ENCODE data around the gene TRPV3.
A peak's percentile ranks its signal among the peaks of the same experiment; 100 is the strongest.

Gene TRPV3

DNA sequence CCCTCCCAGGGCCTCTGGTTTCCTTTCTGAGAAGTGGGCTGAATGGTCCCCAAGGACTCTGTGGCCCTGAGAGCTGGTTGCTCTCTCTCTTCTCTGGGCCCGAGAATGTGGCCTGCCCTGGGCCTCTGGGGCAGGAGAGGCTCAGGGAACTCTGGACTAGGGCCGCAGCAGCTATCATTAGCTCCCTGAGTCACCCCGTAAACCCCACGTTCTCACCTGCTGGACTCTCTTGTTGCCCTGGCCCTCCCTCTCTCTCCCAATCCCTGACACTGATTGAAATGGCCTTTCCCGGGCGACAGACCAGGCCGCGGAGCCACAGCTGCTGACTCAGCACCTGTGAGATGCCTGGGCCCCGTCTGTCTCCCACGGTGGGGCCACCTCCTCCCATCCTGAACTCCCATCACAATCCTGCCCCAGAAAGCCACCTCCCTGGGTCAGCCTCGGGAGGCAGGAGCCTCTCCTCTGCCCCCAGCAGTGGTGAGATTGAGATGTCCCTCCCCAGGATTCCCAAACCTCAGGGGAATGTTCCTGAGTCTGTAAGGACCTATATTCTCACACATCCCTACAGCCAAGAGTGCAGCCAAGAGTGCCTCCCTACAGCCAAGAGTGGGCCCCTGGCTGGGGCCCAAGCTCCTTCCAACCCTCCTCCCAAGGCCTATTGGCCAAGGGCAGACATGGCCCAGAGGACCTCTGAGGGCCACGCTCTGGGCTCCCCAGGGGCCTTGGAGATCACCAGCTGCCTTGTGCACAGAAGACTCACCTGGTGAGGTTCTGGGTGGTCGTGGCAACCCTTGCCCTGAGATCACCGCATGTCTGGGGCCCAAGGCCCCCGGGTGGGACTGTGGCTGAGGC, 470 bp downstream of the TRPV3 start:
- Histone ChIP-seq H3K9me3 (ENCODE audit: control insufficient read depth, insufficient read depth, low read depth, low read length) (no peaks in the 10 kb centered on the region), H3K4me3 (ENCODE audit: low read depth, low read length) (no peak overlapping the region), H3K36me3 (ENCODE audit: control insufficient read depth in 2 of 2, insufficient read depth in 1 of 2, low read length in 2 of 2) (no peaks in the 10 kb centered on the region), H3K4me1 (ENCODE audit: control insufficient read depth, insufficient read depth, low read length) (no peaks in the 10 kb centered on the region; the same call in 1 of the 2 replicates), H3K27ac (ENCODE audit: extremely low read depth, low read depth, low read length) (no peak overlapping the region)
- ChIA-PET CTCF (no interaction called here), POLR2A (interaction anchor here (1.1 kb wide), 1 partner anchor 79 kb away, joined by 4 read pairs; the partner anchor contains the start of genes CTNS and SHPK)
- TF ChIP-seq, protein P1, sequence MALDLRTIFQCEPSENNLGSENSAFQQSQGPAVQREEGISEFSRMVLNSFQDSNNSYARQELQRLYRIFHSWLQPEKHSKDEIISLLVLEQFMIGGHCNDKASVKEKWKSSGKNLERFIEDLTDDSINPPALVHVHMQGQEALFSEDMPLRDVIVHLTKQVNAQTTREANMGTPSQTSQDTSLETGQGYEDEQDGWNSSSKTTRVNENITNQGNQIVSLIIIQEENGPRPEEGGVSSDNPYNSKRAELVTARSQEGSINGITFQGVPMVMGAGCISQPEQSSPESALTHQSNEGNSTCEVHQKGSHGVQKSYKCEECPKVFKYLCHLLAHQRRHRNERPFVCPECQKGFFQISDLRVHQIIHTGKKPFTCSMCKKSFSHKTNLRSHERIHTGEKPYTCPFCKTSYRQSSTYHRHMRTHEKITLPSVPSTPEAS (tag by site-specific recombination; IDR thresholded peaks at IDR 0.05), result no peak
- TF ChIP-seq ZBTB21 (tag by site-specific recombination; IDR thresholded peaks at IDR 0.05) (no peak), ZNF157 (tag by site-specific recombination; IDR thresholded peaks at IDR 0.05) (no peak), FEZF1 (tag by site-specific recombination; IDR thresholded peaks at IDR 0.05) (no peak), SP3 (tag by site-specific recombination; IDR thresholded peaks at IDR 0.05) (no peak), TRIM28 (IDR thresholded peaks at IDR 0.05; ENCODE audit: borderline replicate concordance, low read length) (no peak), GLIS1 (tag by site-specific recombination; IDR thresholded peaks at IDR 0.05) (peak; percentile 88), GLIS2 (tag by site-specific recombination; IDR thresholded peaks at IDR 0.05) (0 out of 2 replicates have a peak, but pooled peaks have one; percentile 15), ZNF843 (tag by site-specific recombination; IDR thresholded peaks at IDR 0.05) (no peak), ZNF792 (tag by site-specific recombination; IDR thresholded peaks at IDR 0.05) (no peak), KLF10 (tag by site-specific recombination; IDR thresholded peaks at IDR 0.05) (no peak), WT1 (tag by site-specific recombination; IDR thresholded peaks at IDR 0.05) (no peak)
- TF ChIP-seq, protein P2, sequence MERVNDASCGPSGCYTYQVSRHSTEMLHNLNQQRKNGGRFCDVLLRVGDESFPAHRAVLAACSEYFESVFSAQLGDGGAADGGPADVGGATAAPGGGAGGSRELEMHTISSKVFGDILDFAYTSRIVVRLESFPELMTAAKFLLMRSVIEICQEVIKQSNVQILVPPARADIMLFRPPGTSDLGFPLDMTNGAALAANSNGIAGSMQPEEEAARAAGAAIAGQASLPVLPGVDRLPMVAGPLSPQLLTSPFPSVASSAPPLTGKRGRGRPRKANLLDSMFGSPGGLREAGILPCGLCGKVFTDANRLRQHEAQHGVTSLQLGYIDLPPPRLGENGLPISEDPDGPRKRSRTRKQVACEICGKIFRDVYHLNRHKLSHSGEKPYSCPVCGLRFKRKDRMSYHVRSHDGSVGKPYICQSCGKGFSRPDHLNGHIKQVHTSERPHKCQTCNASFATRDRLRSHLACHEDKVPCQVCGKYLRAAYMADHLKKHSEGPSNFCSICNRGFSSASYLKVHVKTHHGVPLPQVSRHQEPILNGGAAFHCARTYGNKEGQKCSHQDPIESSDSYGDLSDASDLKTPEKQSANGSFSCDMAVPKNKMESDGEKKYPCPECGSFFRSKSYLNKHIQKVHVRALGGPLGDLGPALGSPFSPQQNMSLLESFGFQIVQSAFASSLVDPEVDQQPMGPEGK (tag by site-specific recombination; IDR thresholded peaks at IDR 0.05), result no peak
- TF ChIP-seq, protein P3, sequence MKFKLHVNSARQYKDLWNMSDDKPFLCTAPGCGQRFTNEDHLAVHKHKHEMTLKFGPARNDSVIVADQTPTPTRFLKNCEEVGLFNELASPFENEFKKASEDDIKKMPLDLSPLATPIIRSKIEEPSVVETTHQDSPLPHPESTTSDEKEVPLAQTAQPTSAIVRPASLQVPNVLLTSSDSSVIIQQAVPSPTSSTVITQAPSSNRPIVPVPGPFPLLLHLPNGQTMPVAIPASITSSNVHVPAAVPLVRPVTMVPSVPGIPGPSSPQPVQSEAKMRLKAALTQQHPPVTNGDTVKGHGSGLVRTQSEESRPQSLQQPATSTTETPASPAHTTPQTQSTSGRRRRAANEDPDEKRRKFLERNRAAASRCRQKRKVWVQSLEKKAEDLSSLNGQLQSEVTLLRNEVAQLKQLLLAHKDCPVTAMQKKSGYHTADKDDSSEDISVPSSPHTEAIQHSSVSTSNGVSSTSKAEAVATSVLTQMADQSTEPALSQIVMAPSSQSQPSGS (tag by site-specific recombination; IDR thresholded peaks at IDR 0.05; ENCODE audit: low read depth), result no peak
- TF ChIP-seq, protein P4, sequence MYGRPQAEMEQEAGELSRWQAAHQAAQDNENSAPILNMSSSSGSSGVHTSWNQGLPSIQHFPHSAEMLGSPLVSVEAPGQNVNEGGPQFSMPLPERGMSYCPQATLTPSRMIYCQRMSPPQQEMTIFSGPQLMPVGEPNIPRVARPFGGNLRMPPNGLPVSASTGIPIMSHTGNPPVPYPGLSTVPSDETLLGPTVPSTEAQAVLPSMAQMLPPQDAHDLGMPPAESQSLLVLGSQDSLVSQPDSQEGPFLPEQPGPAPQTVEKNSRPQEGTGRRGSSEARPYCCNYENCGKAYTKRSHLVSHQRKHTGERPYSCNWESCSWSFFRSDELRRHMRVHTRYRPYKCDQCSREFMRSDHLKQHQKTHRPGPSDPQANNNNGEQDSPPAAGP (tag by site-specific recombination; IDR thresholded peaks at IDR 0.05), result peak; percentile 16; the same call in 1 of the 2 replicates
- TF ChIP-seq, protein P5, sequence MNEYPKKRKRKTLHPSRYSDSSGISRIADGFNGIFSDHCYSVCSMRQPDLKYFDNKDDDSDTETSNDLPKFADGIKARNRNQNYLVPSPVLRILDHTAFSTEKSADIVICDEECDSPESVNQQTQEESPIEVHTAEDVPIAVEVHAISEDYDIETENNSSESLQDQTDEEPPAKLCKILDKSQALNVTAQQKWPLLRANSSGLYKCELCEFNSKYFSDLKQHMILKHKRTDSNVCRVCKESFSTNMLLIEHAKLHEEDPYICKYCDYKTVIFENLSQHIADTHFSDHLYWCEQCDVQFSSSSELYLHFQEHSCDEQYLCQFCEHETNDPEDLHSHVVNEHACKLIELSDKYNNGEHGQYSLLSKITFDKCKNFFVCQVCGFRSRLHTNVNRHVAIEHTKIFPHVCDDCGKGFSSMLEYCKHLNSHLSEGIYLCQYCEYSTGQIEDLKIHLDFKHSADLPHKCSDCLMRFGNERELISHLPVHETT (tag by site-specific recombination; IDR thresholded peaks at IDR 0.05), result no peak

All from HEK293 (cell line).